Measurements from ENCODE around the gene SPDYE2B. TPM values are rescaled to one million over a fixed set of nuclear protein-coding genes. Genes with fewer than 3 reads are reported as not detected.
"Not testable (repeated sequence)": the region's sequence is repeated elsewhere in the genome, so short reads cannot be mapped to it uniquely, and the experiment has no call there.

Gene SPDYE2B
- total RNA-seq, 1 donor from 2014 or later: not detected

- H3K27ac Mint-ChIP-seq: peak within 1 kb of the TSS; percentile 50
- peak; percentile 94 for DNase-seq (ENCODE audit: extremely low spot score, unreplicated experiment)
These were observed 21.2 kb downstream of the SPDYE2B start, which contains the start of gene POLR2J2 for GRCh38 chr7:102671166-102671955. TSS of gene POLR2J2 (minus strand) at chr7:102671663. CDS start at chr7:102671601, 62 bp downstream.

GRCh38 chr7:102671956-102672307 lies 21.8 kb downstream of the SPDYE2B start:
- not testable (repeated sequence) for H3K4me1 Mint-ChIP-seq (ENCODE audit: unreplicated experiment); H3K27me3 Mint-ChIP-seq; H3K4me3 Mint-ChIP-seq; H3K9me3 Mint-ChIP-seq; DNase-seq (ENCODE audit: extremely low spot score, unreplicated experiment); H3K27ac Mint-ChIP-seq; H3K36me3 Mint-ChIP-seq

More at GRCh38 chr7:102671166-102671955, 21.2 kb downstream of the SPDYE2B start, which contains the start of gene POLR2J2:
- not testable (repeated sequence) for H3K9me3 Mint-ChIP-seq; H3K27me3 Mint-ChIP-seq; H3K36me3 Mint-ChIP-seq; H3K4me1 Mint-ChIP-seq (ENCODE audit: unreplicated experiment)
- TF ChIP-seq, protein P1, sequence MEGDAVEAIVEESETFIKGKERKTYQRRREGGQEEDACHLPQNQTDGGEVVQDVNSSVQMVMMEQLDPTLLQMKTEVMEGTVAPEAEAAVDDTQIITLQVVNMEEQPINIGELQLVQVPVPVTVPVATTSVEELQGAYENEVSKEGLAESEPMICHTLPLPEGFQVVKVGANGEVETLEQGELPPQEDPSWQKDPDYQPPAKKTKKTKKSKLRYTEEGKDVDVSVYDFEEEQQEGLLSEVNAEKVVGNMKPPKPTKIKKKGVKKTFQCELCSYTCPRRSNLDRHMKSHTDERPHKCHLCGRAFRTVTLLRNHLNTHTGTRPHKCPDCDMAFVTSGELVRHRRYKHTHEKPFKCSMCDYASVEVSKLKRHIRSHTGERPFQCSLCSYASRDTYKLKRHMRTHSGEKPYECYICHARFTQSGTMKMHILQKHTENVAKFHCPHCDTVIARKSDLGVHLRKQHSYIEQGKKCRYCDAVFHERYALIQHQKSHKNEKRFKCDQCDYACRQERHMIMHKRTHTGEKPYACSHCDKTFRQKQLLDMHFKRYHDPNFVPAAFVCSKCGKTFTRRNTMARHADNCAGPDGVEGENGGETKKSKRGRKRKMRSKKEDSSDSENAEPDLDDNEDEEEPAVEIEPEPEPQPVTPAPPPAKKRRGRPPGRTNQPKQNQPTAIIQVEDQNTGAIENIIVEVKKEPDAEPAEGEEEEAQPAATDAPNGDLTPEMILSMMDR (conservative IDR thresholded peaks at IDR 0.05): peak; percentile 44
- H3K4me3 Mint-ChIP-seq: peak within 1 kb of the TSS; percentile 86

- H3K27me3 Mint-ChIP-seq; H3K4me3 Mint-ChIP-seq; H3K27ac Mint-ChIP-seq; H3K4me1 Mint-ChIP-seq (ENCODE audit: unreplicated experiment); H3K36me3 Mint-ChIP-seq; DNase-seq (ENCODE audit: extremely low spot score, unreplicated experiment); H3K9me3 Mint-ChIP-seq: not testable (repeated sequence)
These were observed 23.4 kb downstream of the SPDYE2B start for GRCh38 chr7:102673447-102674067.

GRCh38 chr7:102675545-102675944 lies 25.4 kb downstream of the SPDYE2B start:
- not testable (repeated sequence) for H3K27ac Mint-ChIP-seq; H3K27me3 Mint-ChIP-seq; H3K4me3 Mint-ChIP-seq; H3K9me3 Mint-ChIP-seq; DNase-seq (ENCODE audit: extremely low spot score, unreplicated experiment); H3K4me1 Mint-ChIP-seq (ENCODE audit: unreplicated experiment); H3K36me3 Mint-ChIP-seq

- H3K36me3 Mint-ChIP-seq; H3K27me3 Mint-ChIP-seq; H3K27ac Mint-ChIP-seq; H3K9me3 Mint-ChIP-seq; H3K4me1 Mint-ChIP-seq (ENCODE audit: unreplicated experiment); DNase-seq (ENCODE audit: extremely low spot score, unreplicated experiment); H3K4me3 Mint-ChIP-seq: not testable (repeated sequence)
These were observed 30.7 kb downstream of the SPDYE2B start for GRCh38 chr7:102680780-102681179.

DNA sequence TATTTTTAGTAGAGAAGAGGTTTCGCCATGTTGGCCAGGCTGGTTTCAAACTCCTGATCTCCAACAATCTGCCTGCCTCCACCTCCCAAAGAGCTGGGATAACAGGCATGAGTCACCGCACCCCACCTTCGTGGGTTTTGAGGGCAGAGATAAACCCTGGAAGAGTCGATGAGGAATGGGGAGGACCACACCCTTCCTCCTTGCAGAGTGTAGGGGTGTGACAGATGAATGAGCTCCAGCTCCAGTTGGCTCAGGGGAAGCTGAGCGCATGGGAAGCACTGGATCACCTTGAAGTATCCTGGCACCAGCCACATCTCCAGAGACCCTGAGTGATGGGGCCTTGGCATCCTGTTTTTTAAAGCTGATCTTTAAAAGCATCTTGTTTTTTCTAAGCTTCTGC lies 32.4 kb downstream of the SPDYE2B start:
- H3K27me3 Mint-ChIP-seq; H3K27ac Mint-ChIP-seq; H3K4me1 Mint-ChIP-seq (ENCODE audit: unreplicated experiment); H3K4me3 Mint-ChIP-seq; H3K9me3 Mint-ChIP-seq; DNase-seq (ENCODE audit: extremely low spot score, unreplicated experiment); H3K36me3 Mint-ChIP-seq: not testable (repeated sequence)

DNA sequence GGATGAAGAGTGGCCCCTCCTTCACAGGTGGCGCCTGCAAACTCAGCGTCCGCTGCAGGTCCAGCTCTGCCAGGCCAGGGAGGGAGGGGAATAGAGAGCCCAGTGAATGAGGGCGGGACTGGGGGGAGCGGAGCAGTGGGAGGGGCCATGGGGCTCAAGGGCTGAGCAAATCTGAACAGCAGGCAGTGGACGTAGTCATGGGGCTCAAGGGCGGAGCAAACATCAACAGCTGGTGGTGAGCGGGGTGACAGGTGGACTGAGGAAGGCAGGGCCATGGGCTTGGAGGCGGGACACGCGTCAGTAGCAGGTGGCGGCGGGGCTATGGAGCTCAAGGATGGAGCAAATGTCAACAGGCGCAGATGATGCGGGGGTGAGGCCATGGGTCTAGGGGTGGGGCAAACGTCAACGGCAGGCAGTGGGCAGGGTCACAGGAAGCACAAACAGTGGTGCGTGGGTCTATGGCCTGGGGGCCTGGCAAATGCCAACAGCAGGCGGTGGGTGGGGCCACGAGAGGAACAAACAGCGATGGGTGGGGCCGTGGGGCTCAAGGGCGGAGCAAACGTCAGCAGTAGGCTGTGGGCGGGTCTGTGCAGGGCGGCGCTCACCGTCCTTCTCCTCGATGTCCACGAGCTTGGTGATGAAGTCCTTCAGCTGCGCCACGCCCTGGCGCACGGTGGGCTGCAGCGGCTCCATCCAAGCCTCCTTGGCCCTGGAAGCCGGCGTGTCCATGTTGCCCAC lies 38.3 kb downstream of the SPDYE2B start:
- H3K4me3 Mint-ChIP-seq; H3K27ac Mint-ChIP-seq; H3K36me3 Mint-ChIP-seq; DNase-seq (ENCODE audit: extremely low spot score, unreplicated experiment); H3K4me1 Mint-ChIP-seq (ENCODE audit: unreplicated experiment); H3K9me3 Mint-ChIP-seq: not testable (repeated sequence)
- H3K27me3 Mint-ChIP-seq: peaks cover 19% of the 10 kb centered on the region

- H3K27ac Mint-ChIP-seq; H3K4me3 Mint-ChIP-seq; H3K9me3 Mint-ChIP-seq; H3K36me3 Mint-ChIP-seq; H3K4me1 Mint-ChIP-seq (ENCODE audit: unreplicated experiment); DNase-seq (ENCODE audit: extremely low spot score, unreplicated experiment): not testable (repeated sequence)
- peaks cover 25% of the 10 kb centered on the region for H3K27me3 Mint-ChIP-seq
These were observed 39.5 kb downstream of the SPDYE2B start for GRCh38 chr7:102689436-102690282.

GRCh38 chr7:102690602-102691001 lies 40.5 kb downstream of the SPDYE2B start:
- not testable (repeated sequence) for H3K4me3 Mint-ChIP-seq; H3K27ac Mint-ChIP-seq; H3K9me3 Mint-ChIP-seq; DNase-seq (ENCODE audit: extremely low spot score, unreplicated experiment); H3K36me3 Mint-ChIP-seq; H3K4me1 Mint-ChIP-seq (ENCODE audit: unreplicated experiment)
- peaks cover 27% of the 10 kb centered on the region for H3K27me3 Mint-ChIP-seq

DNA sequence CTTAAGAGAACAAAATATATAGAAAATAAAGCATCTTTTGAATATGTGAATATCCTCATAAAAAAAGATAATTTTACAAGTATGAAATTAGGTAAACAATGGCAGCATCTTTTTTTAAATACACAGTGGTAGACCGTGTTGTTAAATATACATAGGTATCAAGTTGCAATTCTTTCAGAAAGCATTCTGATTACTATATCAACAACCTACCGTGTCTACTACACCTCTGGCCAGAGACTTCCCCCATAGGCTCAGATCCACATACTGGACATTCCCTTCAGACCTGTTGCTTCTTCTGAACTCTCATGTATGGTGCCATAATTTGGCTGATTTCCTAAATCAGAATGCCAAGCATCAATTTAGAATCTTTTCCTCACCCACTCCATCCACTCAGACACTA lies 43.9 kb downstream of the SPDYE2B start:
- peaks cover 33% of the 10 kb centered on the region for H3K27me3 Mint-ChIP-seq
- H3K4me1 Mint-ChIP-seq (ENCODE audit: unreplicated experiment); H3K4me3 Mint-ChIP-seq; H3K27ac Mint-ChIP-seq; DNase-seq (ENCODE audit: extremely low spot score, unreplicated experiment); H3K9me3 Mint-ChIP-seq; H3K36me3 Mint-ChIP-seq: not testable (repeated sequence)

- H3K27me3 Mint-ChIP-seq: peaks cover 39% of the 10 kb centered on the region
- not testable (repeated sequence) for H3K27ac Mint-ChIP-seq; H3K36me3 Mint-ChIP-seq; H3K4me3 Mint-ChIP-seq; H3K4me1 Mint-ChIP-seq (ENCODE audit: unreplicated experiment); DNase-seq (ENCODE audit: extremely low spot score, unreplicated experiment); H3K9me3 Mint-ChIP-seq
These were observed 45.0 kb downstream of the SPDYE2B start for GRCh38 chr7:102695033-102695552.

DNA sequence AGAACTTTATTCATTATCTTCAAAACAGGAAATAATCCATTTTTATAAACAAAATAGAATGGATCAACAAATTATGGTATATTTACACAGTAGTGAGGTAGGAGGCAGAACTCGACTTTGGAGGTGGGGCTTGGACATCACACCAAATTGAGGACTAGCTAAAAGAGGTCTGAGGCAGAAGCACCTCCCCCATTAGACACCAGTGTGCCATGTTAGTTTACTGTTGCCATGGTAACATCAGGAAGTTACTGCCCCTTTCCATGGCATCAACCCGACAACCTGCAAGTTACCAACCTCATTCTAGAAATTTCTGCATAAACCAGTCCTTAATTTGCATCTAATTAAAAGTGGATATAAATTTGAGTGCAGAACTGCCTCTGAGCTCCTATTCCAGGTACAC lies 45.9 kb downstream of the SPDYE2B start:
- not testable (repeated sequence) for H3K27ac Mint-ChIP-seq; DNase-seq (ENCODE audit: extremely low spot score, unreplicated experiment); H3K36me3 Mint-ChIP-seq; H3K4me1 Mint-ChIP-seq (ENCODE audit: unreplicated experiment); H3K4me3 Mint-ChIP-seq; H3K9me3 Mint-ChIP-seq
- peaks cover 37% of the 10 kb centered on the region for H3K27me3 Mint-ChIP-seq

All from type B pancreatic cell (in vitro differentiated cells).